Left kidney (tissue), 8 donors: ENCODE measurements around the gene SP7. TPM values are rescaled to one million over a fixed set of nuclear protein-coding genes. Genes with fewer than 3 reads are reported as not detected.
"Not testable (repeated sequence)": the region's sequence is repeated elsewhere in the genome, so short reads cannot be mapped to it uniquely, and the experiment has no call there.

Experiments
- DNase-seq: peaks from one replicate; pipeline ENCODE4 v3.0.0-alpha.2; 2013
- long read RNA-seq, 8 donors: transcript quantifications; one replicate each; lab custom pipeline, GENCODE V29; 2026
- polyA plus RNA-seq: library from polyadenylated mRNA; unstranded; fragments of 120-200 nt; gene quantifications from one replicate; pipeline ENCODE4 v1.2.1, GENCODE V29; 2013; ENCODE audit not compliant: insufficient read length

The SP7 gene
- 0.15 TPM for polyA plus RNA-seq
- long read RNA-seq, donor 1, result 0 reads
- long read RNA-seq, donor 2, partial matches to known transcripts, result 0 of 1 reads
- long read RNA-seq, donor 2, other reads (novel, unspliced or antisense), result 0 of 1 reads
- long read RNA-seq, donor 3, result 0 reads
- long read RNA-seq, donor 4, result 0 reads
- long read RNA-seq, donor 5, partial matches to known transcripts, result 997 of 1,120 reads
- long read RNA-seq, donor 5, other reads (novel, unspliced or antisense), result 123 of 1,120 reads
- long read RNA-seq, donor 6, partial matches to known transcripts, result 521 of 663 reads
- long read RNA-seq, donor 6, other reads (novel, unspliced or antisense), result 142 of 663 reads
- long read RNA-seq, donor 7, partial matches to known transcripts, result 674 of 870 reads
- long read RNA-seq, donor 7, other reads (novel, unspliced or antisense), result 196 of 870 reads
- long read RNA-seq, donor 8, result 0 reads

DNA sequence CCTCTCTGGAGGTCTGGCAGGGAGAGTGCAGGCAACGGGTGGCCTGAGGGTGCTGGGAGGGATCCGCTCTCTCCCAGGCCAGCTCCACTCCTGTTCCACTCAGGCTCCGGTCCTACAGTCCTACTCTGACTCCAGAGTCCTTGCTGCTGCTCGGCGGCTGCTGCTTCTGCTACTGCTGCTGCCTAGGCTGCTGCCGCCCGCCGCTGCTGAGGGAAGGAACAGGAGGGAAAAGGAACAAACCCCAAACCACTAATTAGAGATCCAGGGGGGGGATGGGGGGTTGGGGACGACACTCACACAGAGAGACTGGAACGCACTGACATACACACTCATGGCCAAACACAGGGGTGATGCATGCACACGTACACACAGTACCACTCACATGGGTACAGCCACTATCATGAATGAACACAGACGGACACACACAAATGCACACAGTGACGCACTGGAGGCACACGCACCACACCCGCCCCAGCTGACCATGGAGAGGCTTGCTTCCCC, at the start of gene SP7:
Gene SP7 (minus strand): TSS at position 174 of the 501 bp plus-strand sequence. CDS start 708 bp downstream, outside the sequence.
- DNase-seq, result no peak

DNA sequence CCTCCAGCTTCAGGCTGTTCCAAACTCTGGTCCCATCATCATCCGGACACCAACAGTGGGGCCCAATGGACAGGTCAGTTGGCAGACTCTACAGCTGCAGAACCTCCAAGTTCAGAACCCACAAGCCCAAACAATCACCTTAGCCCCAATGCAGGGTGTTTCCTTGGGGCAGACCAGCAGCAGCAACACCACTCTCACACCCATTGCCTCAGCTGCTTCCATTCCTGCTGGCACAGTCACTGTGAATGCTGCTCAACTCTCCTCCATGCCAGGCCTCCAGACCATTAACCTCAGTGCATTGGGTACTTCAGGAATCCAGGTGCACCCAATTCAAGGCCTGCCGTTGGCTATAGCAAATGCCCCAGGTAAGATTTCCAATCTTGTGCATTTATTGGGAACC, 47.1 kb upstream of the SP7 start:
- DNase-seq, result no peak

DNA sequence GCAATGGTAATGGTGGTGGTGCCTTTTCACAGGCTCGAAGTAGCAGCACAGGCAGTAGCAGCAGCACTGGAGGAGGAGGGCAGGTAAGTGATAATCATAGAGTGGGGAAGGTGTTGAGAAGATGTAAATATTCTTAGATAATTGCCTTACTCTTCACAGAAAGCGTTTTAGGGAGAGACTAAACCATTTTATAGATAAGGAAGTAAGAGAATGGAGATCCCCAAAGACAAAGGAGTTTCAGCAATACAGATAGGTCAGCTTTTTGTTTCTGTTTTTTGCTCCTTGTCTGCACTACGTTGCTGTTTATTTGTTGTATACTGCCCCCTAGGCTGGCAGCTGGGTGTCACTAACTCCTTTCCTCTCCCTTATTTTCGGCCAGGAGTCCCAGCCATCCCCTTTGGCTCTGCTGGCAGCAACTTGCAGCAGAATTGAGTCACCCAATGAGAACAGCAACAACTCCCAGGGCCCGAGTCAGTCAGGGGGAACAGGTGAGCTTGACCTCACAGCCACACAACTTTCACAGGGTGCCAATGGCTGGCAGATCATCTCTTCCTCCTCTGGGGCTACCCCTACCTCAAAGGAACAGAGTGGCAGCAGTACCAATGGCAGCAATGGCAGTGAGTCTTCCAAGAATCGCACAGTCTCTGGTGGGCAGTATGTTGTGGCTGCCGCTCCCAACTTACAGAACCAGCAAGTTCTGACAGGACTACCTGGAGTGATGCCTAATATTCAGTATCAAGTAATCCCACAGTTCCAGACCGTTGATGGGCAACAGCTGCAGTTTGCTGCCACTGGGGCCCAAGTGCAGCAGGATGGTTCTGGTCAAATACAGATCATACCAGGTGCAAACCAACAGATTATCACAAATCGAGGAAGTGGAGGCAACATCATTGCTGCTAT, 45.8 kb upstream of the SP7 start:
- DNase-seq, result no peak

DNA sequence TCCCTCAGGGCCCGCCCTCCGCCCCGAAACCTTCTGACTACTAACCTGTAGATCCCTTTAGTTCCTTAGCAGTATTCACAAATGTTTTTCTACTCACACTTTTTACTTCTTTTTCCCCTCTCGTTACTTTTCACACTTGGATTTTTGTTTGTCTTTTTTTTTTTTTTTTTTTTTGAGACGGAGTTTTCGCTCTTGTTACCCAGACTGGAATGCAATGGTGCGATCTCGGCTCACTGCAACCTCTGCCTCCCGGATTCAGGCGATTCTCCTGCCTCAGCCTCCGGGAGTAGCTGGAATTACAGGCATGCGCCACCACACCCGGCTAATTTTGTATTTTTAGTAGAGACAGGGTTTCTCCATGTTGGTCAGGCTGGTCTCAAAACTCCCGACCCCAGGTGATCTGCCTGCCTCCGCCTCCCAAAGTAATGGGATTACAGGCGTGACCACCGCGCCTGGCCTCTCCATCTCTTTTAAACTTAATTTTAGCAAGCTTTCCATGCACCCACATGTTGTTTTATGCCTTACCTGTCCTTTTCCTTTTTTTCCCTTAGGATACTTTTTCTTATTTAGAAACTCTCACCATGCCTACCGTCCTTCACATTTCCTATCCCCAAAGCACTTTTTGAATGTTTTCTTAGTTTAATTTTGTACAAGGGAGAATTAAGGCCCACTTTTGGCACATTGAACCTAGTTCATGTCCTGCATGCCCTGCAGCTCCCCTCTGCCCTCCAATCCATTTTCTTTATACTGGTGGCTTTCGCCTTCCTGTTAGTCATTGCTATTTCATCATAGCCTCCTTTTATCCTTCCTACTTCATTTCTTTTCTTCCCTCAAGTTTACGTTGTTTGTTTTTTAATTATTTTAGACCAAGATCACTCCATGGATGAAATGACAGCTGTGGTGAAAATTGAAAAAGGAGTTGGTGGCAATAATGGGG, 44.9 kb upstream of the SP7 start:
- DNase-seq, result no peak

DNA sequence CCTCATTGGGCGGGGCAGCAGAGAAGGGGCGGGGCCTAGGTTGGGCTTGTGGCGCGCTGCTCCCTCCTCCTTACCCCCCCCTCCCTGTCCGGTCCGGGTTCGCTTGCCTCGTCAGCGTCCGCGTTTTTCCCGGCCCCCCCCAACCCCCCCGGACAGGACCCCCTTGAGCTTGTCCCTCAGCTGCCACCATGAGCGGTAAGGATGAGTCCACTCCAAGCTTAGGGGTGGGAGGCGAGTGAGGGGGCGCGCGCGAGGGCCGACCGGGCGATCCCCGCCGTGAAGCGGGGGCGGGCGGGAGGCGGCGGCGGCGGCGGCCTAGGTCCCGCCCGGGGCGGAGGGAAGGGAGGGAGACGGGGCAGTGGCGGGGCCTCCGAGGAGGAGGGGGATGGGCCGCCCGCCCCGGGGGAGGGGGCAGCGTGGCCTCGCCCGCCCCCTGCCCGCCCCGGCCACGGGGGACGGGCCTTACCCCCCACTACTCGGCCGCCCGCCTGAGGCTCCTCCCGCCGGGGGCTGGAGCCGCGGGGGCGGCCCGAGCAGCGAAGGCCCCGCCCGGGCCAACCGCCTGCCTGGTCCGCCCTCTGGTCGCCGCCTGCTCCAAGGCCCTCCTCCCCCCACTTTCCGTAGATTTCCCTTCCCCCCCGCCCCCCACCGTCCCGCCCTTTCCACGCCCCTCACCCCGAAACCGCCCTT, 44.1 kb upstream of the SP7 start, which contains the start of gene SP1:
Gene SP1 (plus strand): TSS at position 73 of the 690 bp plus-strand sequence. CDS start 116 bp downstream, at position 189.
- peak; percentile 81 for DNase-seq

DNA sequence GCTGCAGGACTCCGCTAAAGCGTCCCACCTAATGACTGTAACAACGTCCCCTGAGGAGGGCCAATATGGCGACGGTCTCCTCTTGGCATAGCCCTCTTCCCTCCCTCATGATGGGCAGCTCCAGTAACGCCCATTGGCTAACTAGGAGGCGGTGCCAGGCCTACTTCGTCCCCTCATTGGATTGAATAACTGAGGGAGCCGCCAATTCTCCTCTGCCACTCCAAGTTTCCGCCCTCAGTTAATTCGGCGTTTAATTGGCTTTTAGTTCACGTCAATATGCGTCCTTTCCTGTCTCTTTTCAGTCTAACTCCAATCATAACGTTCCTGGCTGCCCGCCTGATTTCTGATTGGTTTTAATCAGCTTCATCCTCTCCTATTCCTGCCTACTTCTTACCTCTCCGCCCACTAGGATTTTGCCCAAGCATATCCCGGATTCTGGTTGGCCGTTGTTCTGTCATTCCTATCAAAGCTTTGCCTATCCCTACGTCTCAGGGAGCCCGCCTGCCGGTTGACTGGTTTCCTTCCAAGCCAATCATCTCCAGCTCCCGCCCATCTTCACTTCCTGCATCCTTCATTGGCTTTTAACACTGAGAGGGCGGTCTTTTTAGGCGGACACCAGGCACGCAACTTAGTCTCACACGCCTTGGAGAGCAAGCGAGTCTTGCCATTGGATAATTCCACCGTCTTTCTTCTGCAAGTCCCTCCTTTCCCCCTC, 43.4 kb upstream of the SP7 start:
- peak; percentile 100 for DNase-seq

DNA sequence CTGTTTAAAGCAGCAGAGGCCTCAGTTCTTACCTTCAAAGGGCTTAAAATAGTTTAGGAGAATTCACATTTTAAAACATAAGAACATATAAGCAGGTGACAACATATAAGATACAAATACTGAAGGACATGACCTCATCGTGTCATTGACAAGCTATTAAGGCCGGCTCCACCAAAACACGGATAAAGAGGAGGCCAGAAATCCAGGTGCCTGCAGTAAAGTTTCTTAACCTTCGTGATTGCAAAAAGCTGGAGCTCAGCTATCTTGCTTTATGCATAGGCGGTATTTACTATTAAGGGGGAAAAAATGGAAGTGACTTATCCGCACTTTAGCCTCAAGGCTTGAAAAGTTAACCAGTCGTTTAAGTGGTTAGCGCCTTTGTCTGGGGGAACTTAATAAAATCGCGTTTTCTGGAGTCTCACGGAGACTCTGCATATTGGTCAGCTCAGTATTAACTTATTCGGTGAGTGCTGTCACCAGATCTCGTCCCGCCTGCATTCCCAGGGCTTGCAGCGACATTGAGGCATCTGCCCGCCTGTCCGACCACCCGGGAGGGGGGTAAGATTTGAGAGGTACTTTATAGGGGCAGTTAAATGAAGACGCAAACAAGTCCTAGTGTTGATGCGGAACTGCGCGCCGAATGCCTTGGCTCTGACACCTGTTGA, 42.7 kb upstream of the SP7 start:
- no peak for DNase-seq

DNA sequence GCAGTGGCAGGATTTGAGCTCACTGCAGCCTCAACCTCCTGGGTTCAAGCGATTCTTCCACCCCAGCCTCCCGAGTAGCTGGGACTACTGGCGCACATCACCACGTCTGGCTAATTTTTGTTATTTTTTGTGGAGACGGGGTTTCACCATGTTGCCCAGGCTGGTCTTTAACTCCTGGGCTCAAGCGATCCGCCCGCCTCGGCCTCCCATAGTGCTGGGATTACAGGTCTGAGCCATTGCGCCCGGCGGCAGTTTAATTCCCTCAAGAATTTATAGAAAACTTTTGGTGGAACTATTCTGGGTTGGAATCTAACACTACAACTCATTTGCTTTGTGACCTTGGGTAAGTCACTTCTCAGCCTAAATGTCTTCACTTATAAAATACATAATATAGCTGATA, 42.1 kb upstream of the SP7 start:
- no peak for DNase-seq

DNA sequence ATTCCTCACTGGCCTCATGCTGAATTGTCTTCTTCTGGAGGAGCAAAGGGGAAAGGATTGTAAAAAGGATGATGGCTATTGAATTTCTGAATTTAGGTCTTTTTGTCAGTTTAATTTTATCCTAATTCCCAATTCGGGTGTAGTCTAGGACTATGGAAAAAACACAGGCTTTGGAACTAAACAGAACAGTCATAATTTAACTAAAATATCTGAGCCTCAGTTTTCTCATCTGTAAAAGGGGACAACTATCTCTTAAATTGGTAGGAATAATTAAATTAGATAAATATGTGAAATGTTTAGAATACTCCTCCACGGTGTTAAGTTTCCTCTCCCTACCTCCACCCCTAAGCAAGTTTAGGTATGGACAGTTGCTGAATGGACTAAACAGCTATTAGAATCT, 40.6 kb upstream of the SP7 start:
- no peak for DNase-seq

DNA sequence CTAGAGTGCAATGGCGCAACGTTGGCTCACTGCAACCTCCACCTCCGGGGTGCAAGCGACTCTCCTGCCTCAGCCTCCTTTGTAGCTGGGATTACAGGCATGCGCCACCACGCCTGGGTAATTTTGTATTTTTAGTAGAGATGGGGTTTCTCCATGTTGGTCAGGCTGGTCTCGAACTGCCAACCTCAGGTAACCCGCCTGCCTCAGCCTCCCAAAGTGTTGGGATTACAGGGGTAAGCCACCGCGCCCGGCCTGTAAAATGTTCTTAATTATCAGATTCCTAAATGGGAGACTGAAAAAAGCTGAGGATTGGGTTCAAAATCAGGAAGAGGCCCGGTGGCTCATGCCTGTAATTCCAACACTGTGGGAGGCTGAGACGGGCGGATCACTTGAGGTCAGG, 38.1 kb upstream of the SP7 start:
- DNase-seq, result not testable (repeated sequence)

DNA sequence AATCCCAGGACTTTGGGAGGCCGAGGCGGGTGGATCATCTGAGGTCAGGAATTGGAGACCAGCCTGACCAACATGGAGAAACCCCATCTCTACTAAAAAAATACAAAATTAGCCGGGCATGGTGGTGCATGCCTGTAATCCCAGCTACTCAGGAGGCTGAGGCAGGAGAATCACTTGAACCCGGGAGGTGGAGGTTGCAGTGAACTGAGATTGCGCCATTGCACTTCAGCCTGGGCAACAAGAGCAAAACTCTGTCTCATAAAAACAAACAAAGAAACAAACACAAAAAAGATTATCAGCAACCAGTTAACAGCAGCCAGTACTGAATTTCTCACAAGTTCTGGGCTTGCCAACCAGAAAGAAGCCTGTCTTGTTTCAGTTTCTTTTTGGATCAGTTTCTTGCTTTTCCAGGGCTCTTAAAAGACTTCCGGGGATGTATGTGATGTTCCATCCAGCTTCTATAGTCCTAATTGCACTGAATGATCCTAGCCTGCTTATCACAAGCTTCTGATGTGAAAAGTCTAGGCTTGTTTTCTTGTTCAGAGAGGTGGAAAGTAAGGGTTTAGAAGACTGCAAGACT, 37.5 kb upstream of the SP7 start:
- not testable (repeated sequence) for DNase-seq

DNA sequence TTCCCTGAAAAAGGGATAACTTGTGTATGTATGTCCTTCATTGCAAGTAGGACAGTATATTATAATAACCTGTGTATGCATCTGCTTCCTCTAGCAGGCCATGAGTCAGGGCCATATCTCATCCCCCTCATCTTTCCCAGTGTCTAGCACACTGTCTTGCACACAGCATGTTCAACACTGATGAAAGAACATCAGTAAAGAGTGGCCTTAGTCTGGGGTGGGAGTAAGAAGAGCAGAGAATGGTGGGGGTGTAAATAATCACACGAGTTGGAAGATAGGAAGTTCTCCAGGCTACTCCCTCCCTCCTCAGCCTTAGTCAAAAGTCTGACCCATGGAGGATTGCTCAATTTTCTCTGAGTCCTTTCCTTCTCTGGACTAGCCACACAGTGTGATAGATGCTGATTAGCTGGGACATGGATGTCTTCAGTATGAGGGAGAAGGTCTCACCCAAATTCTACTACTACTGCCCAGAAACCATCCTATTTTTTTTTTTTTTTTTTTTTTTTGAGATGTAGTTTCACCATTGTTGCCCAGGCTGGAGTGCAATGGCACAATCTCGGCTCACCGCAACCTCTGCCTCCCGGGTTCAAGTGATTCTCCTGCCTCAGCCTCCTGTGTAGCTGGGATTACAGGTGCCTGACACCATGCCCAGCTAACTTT, 29.2 kb upstream of the SP7 start:
- DNase-seq, result no peak

DNA sequence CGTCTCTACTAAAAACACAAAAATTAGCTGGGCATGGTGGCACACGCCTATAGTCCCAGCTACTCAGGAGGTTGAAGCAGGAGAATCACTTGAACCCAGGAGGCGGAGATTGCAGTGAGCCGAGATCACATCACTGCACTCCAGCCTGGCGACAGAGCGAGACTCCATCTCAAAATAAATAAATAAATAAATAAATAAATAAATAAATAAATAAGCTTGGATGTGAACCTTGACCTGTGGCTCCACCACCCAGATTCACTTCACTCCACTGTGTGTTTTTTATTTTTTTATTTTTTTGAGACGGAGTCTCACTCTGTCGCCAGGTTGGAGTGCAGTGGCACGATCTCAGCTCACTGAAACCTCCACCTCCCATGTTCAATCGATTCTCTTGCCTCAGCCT, 25.5 kb upstream of the SP7 start:
- not testable (repeated sequence) for DNase-seq

DNA sequence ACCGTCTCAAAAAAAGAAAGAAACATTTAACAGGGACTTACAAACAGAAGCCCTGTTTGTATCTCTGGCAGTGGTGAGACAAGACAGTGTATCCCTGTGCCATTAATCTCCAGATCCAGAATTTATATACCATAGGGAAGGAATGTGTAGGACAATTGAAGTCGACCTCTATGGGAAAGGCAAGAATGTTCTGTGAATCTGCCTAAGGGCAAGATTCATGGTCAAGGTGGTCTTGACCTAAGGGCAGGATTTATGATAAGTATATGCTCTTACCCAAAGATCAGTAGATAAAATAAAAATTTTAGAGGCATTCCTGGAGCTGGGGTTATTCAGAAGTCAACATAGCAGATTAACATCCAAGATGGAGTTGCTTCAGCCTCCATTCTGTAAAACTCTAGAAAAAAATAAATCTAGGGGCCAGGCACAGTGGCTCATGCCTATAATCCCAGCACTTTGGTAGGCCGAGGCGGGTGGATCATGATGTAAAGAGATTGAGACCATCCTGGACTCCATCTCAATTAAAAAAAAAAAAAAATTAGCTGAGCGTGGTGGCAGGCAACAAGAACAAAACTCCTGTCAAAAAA, 22.8 kb upstream of the SP7 start:
- DNase-seq, result no peak

DNA sequence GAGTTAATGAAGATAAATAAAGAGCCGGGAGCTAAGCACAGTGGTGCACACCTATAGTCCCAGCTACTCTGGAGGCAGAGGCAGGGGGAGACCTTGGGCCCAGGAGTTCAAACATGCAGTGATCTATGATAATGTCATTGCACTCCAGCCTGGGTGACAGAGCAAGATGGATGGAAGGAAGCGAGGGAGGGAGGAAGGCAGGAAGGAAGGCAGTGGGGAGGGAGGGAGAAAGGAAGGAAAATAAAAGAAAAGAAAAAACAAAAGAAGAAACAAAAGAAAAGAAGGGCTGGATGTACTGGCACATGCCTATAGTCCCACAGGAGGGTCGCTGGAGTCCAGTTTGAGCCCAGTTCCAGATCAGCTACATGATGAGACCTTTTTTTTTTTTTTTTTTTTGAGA, 19.0 kb upstream of the SP7 start:
- DNase-seq, result no peak

DNA sequence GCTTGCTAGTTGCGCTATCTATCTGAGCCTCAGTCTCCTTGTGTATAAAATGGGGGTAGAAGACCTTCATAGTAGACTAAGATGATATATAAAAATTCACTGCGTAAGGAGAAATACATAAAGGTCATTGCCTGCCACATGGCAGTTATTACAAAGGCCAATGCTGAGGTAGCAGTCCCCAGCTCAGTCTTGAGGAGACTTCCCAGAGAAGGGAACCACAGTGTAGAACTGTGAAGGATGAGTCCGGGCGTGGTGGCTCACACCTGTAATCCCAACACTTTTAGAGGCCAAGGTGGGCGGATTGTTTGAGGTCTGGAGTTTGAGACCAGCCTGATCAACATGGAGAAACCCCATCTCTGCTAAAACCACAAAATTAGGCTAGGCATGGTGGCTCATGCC, 17.1 kb upstream of the SP7 start:
- DNase-seq, result no peak

DNA sequence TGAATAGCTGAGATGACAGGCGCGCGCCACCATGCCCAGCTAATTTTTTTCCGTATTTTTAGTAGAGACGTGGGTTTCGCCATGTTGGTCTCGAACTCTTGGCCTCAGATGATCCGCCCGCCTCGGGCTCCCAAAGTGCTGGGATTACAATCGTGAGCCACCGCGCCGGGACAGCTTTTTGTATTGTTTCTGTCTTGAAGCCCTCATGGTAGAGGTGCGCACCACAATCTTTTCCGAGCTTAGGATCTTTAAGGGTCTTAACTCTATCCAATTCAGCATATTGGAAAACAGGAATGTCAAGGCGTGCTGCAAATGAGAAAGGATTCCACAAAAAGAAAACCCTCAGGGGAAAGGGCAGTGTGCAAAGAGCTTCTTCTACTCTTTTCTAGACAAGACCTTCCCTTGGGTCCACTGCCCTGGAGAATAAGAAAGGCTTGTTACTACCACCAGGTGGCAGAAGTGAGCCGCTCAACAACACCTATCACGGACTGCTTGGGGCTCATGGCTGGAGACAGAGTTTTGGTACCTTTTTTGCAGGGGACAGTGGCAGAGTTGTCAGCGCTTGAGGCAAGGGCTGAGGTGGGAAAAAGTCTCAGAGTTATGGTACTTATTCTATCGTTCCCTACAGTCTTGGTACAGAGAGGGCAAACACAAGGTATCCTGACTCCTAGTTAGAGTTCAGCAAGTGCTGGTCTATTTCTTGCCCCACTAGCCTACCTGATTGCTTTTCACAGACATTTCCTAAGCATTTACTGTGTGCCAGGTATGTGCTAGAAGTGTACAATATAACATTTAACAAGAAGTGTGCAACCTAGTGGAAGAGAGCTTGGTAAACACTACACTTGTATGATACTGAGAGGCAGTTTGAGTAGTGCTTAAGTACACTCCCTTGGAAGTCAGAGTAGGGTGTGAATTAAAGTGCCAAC, 16.4 kb upstream of the SP7 start:
- DNase-seq, result peak; percentile 90
